NCI-H2196 treated with DMSO at 0.1 percent for 48 hours (cell line): ENCODE data around the gene KLF11.

Experiments
- DNase-seq: peaks from one replicate; lab custom pipeline; 2025; ENCODE audit not compliant: unreplicated experiment; lab: John Stamatoyannopoulos, UW

The KLF11 gene

GRCh38 chr2:10062931-10063365, 19.6 kb downstream of the KLF11 start:
- no peak for DNase-seq

- DNase-seq: no peak
Observed at GRCh38 chr2:10063566-10063965, 20.2 kb downstream of the KLF11 start.

GRCh38 chr2:10064932-10065772, 21.8 kb downstream of the KLF11 start:
- no peak for DNase-seq

DNA sequence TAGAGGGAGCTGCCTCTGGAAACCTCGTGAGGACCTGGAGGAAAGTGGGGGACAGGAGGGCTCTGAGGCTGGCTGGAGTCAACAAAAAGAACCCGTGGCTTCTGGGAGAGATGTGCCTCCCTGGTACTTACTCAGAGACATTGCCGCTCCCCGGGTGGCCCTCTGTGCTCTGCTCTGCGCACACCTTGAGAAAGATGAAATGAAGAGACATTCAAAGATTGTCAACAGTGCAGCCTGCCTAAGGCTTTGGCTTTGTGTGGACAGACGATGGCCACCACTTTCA, 22.4 kb downstream of the KLF11 start:
- DNase-seq: no peak

- no peak for DNase-seq
Observed at GRCh38 chr2:10067330-10067729, 24.0 kb downstream of the KLF11 start.

GRCh38 chr2:10067881-10068280, 24.5 kb downstream of the KLF11 start:
- no peak for DNase-seq

GRCh38 chr2:10071176-10071575, 27.8 kb downstream of the KLF11 start:
- no peak for DNase-seq

GRCh38 chr2:10071595-10071994, 28.2 kb downstream of the KLF11 start:
- no peak for DNase-seq

DNA sequence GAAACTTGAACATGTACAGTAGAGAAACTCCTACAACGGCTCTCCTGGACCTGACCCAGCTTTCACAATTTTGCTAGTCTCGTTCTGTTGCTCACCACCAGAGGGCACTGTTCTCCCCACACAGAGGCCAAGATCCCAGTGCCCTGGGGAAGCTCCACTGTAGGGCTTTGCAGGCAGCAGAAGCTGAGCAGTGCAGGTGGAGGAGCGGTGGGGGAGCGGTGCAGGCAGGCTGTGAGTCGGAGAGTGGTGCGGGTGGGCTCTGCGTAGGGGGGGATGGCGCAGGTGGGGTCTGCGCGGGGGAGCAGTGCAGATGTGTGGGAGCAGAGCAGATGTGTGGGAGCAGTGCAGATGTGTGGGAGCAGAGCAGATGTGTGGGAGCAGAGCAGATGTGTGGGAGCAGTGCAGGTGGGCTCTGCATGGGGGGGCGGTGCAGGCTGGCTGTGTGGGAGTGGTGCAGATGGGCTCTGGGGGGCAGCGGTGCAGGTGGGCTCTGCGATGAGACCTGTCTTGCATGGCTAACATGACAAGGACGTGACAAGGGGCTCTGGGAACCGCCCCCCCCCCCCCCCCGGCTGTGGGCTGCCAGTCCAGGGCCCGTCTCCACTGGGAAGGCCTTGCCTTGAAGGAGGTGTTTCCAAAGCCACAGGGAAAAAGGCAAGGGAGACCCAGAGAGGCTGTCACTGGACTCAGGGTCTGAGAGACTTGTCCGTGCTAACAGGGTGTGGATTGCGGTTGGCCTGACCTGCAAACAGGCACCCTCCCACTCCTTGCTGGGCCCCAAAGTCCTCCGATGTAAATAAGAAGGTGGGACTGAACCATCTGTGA, 29.5 kb downstream of the KLF11 start:
- DNase-seq: peak; percentile 98

DNA sequence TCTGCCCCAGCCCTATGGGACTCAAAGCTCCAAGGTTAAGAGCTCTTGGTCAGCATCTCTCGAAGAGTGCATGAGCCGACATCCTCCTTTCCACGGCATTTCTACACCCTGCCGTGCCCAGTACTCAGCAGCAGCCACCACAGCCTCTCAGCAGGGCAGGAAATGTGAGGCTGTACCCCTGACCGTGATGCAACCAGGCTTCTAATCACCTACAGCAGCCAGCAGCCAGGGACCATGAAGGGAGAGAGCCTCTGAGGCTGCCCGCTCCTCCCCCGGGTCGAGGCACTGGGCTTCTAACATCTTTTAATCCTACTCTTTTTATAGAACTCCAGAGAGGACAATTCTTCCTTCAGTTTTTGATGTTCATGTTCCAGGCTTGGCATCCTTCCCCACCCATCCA, 30.4 kb downstream of the KLF11 start:
- no peak for DNase-seq

DNA sequence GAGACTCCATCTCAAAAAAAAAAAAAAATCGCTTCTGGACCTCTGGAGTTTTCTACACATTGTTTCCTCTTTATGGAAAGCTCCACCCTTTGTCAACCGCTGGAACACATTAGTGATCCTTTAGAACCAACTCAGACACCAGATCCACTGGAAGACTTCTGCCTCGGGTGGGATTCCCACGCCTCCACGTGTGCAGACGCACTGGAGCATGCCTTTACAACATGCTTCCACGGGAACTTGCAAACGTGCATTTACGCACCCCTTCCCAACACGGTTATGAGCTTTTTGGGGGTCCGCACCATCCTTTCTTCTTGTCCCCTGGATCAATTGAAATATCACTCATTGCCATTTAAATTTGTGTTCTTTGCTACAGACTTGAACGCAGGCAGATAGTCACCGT, 31.8 kb downstream of the KLF11 start:
- DNase-seq: no peak

DNA sequence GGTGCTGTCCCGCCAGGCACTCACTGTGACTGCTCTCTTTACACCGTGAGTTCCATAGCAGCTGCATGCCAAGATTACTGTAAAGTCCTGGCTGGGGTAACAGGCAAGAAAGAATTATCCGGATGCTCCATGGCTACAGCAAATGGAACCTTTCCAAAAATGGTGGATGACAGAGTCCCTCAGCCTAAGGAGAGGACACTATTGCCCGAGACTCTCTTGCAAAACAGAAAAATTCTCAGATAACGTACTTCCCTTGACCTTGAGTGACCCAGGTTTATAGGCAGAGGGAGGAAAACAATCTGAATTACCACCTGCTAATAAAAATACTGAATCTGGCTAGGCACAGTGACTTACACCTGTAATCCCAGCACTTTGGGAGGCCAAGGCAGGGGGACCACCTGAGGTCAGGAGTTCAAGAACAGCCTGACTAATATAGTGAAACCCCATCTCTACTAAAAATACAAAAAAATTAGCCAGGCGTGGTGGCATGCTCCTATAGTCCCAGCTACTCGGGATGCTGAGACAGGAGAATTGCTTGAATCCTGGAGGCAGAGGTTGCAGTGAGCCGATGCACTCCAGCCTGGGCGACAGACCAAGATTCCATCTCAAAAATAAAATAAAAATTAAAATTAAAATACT, 32.3 kb downstream of the KLF11 start:
- DNase-seq: no peak

- DNase-seq: no peak
Observed at GRCh38 chr2:10076511-10076910, 33.2 kb downstream of the KLF11 start.

GRCh38 chr2:10076988-10077527, 33.7 kb downstream of the KLF11 start:
- DNase-seq: no peak

DNA sequence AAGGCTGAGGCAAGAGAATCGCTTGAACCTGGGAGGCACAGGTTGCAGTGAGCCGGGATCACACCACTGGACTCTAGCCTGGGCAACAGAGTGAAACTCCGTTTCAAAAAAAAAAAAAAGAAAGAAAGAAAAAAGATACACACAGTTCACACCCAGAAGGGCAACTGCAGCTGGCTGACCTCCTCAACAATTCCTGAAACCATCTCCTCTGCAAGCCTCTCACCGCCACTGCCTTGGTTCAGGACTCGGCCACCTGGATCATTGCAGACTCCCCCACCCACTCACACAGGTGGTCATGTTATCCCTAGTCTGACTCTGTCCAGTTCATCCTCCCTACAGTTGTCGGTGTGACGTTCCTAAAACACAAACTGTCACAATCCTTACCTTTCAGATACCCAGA, 34.7 kb downstream of the KLF11 start:
- no peak for DNase-seq

- DNase-seq: no peak
Observed at GRCh38 chr2:10078704-10079265, 35.4 kb downstream of the KLF11 start.

- no peak for DNase-seq
Observed at GRCh38 chr2:10079266-10079869, 36.0 kb downstream of the KLF11 start.

GRCh38 chr2:10079870-10080535, 36.7 kb downstream of the KLF11 start, which contains the start of gene CYS1:
Gene CYS1 (minus strand): TSS chr2:10080411. CDS start chr2:10080223, 188 bp downstream.
- no peak for DNase-seq

GRCh38 chr2:10080536-10081304, 37.4 kb downstream of the KLF11 start:
- no peak for DNase-seq
